Endothelial cell of umbilical vein (primary cell): ENCODE data around the gene MIB2. TPM values are rescaled to one million over a fixed set of nuclear protein-coding genes. Genes with fewer than 3 reads are reported as not detected.

Experiments used
- BruUV-seq: library from RNA; stranded (reverse); fragments of 400-500 nt; replicated peaks from 2 replicates; lab custom pipeline; 2021; lab: Mats Ljungman, UMichigan
- CTCF ChIA-PET: fragments of 300-600, 350-600 bp; sonication (Branson Sonifier 250); formaldehyde crosslinking; loops from one replicate; lab custom pipeline; 2021; ENCODE audit warnings: antibody characterized with exemption, inconsistent platforms; lab: Charles Lee
- POLR2A ChIA-PET: fragments of 300-600, 350-600 bp; sonication (Branson Sonifier 250); formaldehyde crosslinking; loops from one replicate; lab custom pipeline; 2021; ENCODE audit warnings: antibody characterized with exemption, inconsistent platforms; lab: Charles Lee
- DNase-seq: peaks from one replicate; pipeline ENCODE4 v3.0.0-alpha.2; 2011; ENCODE audit warnings: low read depth, low spot score
- FAIRE-seq: peaks from 2 replicates; lab custom pipeline; 2011; peaks lifted over from hg19 to GRCh38; lab: Jason Lieb, UNC
- H2AFZ ChIP-seq: 2 replicates; pipeline ENCODE4 v1.6.0; 2012; ENCODE audit warnings: low read depth, low read length, control low read depth, inconsistent platforms
- H3K27ac ChIP-seq: 2 replicates; pipeline ENCODE4 v1.5.1; 2011; ENCODE audit warnings: low read depth, mild to moderate bottlenecking, control low read depth, low read length, moderate library complexity; ENCODE audit not compliant: insufficient read depth
- H3K27me3 ChIP-seq, 2 experiments: 2 replicates each; pipeline versions ENCODE4 v1.6.0 to v1.6.1; 2011; ENCODE audit warnings: low read length in 2 of 2, mixed read lengths in 1 of 2; ENCODE audit not compliant: control insufficient read depth in 2 of 2, insufficient read depth in 2 of 2
- H3K36me3 ChIP-seq, 2 experiments: 2 replicates in 1 of 2; 3 replicates in 1 of 2; pipeline ENCODE4 v1.5.1; 2011; ENCODE audit warnings: low read length in 2 of 2, mild to moderate bottlenecking in 1 of 2, moderate library complexity in 1 of 2; ENCODE audit not compliant: control insufficient read depth in 2 of 2, insufficient read depth in 2 of 2; ENCODE audit errors: extremely low read depth in 1 of 2
- H3K4me1 ChIP-seq: 3 replicates; pipeline ENCODE4 v1.5.1; 2011; ENCODE audit warnings: mild to moderate bottlenecking, low read length; ENCODE audit not compliant: control insufficient read depth, insufficient read depth; ENCODE audit errors: extremely low read depth
- H3K4me2 ChIP-seq: 2 replicates; pipeline ENCODE4 v1.6.1; 2011; ENCODE audit warnings: low read length, control low read depth, mixed read lengths; ENCODE audit not compliant: insufficient read depth
- H3K4me3 ChIP-seq, 3 experiments: fragments of 200-600 bp in 1 of 3; sonication (generic), shearing (Covaris generic) in 1 of 3; replicated peaks in 1 of 3; 2 replicates each; pipeline ENCODE4 v1.5.1; 2011 to 2016; ENCODE audit warnings: control low read depth in 3 of 3, low read length in 3 of 3, mild to moderate bottlenecking in 2 of 3, inconsistent platforms in 1 of 3, low read depth in 1 of 3, moderate library complexity in 1 of 3; ENCODE audit not compliant: insufficient read depth in 1 of 3
- H3K79me2 ChIP-seq: 2 replicates; pipeline ENCODE4 v1.6.0; 2012; ENCODE audit warnings: low read length, inconsistent platforms; ENCODE audit not compliant: control insufficient read depth, insufficient read depth
- H3K9ac ChIP-seq: replicated peaks from 2 replicates; pipeline ENCODE3; 2011; ENCODE audit warnings: low read length, control low read depth; ENCODE audit not compliant: insufficient read depth; ENCODE audit errors: extremely low read depth
- H3K9me1 ChIP-seq: replicated peaks from 3 replicates; pipeline ENCODE4 v1.6.0; 2011; ENCODE audit warnings: mild to moderate bottlenecking, low read length; ENCODE audit not compliant: control insufficient read depth, insufficient read depth; ENCODE audit errors: extremely low read depth
- H3K9me3 ChIP-seq: replicated peaks from 2 replicates; pipeline ENCODE4 v1.5.1; 2012; ENCODE audit warnings: low read length, inconsistent platforms; ENCODE audit not compliant: control insufficient read depth, insufficient read depth
- H4K20me1 ChIP-seq: replicated peaks from 2 replicates; pipeline ENCODE3; 2011; ENCODE audit warnings: mild to moderate bottlenecking, low read length; ENCODE audit not compliant: control insufficient read depth, insufficient read depth; ENCODE audit errors: extremely low read depth
- CTCF ChIP-seq, 2 donors: IDR thresholded peaks; 1 replicate in 1 of 2; 2 replicates in 1 of 2; pipeline ENCODE4 v1.5.1; 2011; ENCODE audit warnings: low read length in 2 of 2, mild to moderate bottlenecking in 2 of 2, moderate library complexity in 2 of 2, control low read depth in 1 of 2, inconsistent platforms in 1 of 2, low read depth in 1 of 2; ENCODE audit not compliant: insufficient read depth in 1 of 2; ENCODE audit errors: extremely low read depth in 1 of 2
- EZH2 ChIP-seq: IDR thresholded peaks from 2 replicates; pipeline ENCODE4 v1.6.1; 2012; ENCODE audit warnings: borderline replicate concordance, low read depth, mild to moderate bottlenecking, moderate library complexity, low read length, inconsistent platforms; ENCODE audit not compliant: severe bottlenecking
- FOS ChIP-seq: IDR thresholded peaks from 2 replicates; pipeline ENCODE4 v1.6.1; 2011; ENCODE audit warnings: mild to moderate bottlenecking, low read length, moderate library complexity, borderline replicate concordance; ENCODE audit not compliant: insufficient read depth
- GATA2 ChIP-seq: IDR thresholded peaks from 2 replicates; pipeline ENCODE4 v1.7.0; 2011; ENCODE audit warnings: low read depth, mild to moderate bottlenecking, moderate library complexity, mixed read lengths, low read length; ENCODE audit not compliant: insufficient read length, insufficient read depth
- JUN ChIP-seq: IDR thresholded peaks from 2 replicates; pipeline ENCODE4 v1.6.1; 2011; ENCODE audit warnings: borderline replicate concordance, low read depth; ENCODE audit not compliant: insufficient read length, insufficient read depth
- MAX ChIP-seq: IDR thresholded peaks from 2 replicates; pipeline ENCODE4 v1.6.1; 2011; ENCODE audit not compliant: insufficient read depth, insufficient read length
- MYC ChIP-seq: IDR thresholded peaks from one replicate; pipeline ENCODE4 v1.6.1; 2011; ENCODE audit warnings: mild to moderate bottlenecking, low read depth, low read length
- POLR2A ChIP-seq: IDR thresholded peaks from 2 replicates; pipeline ENCODE4 v1.6.1; 2012; ENCODE audit warnings: low read depth, mild to moderate bottlenecking, control low read depth, low read length
- POLR2AphosphoS5 ChIP-seq: IDR thresholded peaks from 2 replicates; pipeline ENCODE4 v1.6.1; 2012; ENCODE audit warnings: low read depth, mild to moderate bottlenecking, control low read depth, low read length, moderate library complexity; ENCODE audit not compliant: insufficient read depth
- dilution Hi-C: fragments of 300-500 bp; cut with MboI; formaldehyde crosslinking; loops from one replicate; pipeline ENCODE4 v1.15.0; 2019; ENCODE audit warnings: low sequenced_read_pairs; ENCODE audit not compliant: extremely low pct_ligation_motif_present
- intact Hi-C: fragments of 100-400 bp; cut with micrococcal nuclease; formaldehyde crosslinking; loops from one replicate; pipeline ENCODE4 v1.10.0; 2022
- polyA plus RNA-seq, 4 experiments: library from polyadenylated mRNA; depleted of rRNA in 3 of 4; stranded (reverse) in 3 of 4; unstranded in 1 of 4; fragments of >200 nt; gene quantifications; 2 replicates each; pipeline versions ENCODE4 v1.2.1 to v1.2.3, GENCODE V29; 2011 to 2012; ENCODE audit warnings: missing spikeins in 1 of 4
- total RNA-seq: library from RNA; stranded (reverse); gene quantifications from 2 replicates; pipeline ENCODE4 v1.2.3, GENCODE V29; 2021

MIB2 gene
- total and polyA plus RNA-seq, 2 donors (not counting 3 experiments of a cell fraction or from before 2014, with no cell fraction given) = 25.9 to 45.0 TPM

GRCh38 chr1:1605034-1605591 is 10.2 kb upstream of the MIB2 start:
- H3K9me1 ChIP-seq = no peaks in the 10 kb centered on the region
- ChIA-PET POLR2A (no interaction called here), CTCF (no interaction called here)
- FAIRE-seq = no peak
- H3K9me3 ChIP-seq = no peaks in the 10 kb centered on the region
- no peak overlapping the region for H3K9ac ChIP-seq
- intact Hi-C loops (no loop called here), dilution Hi-C loops (no loop called here)
- H3K4me1 ChIP-seq = no peaks in the 10 kb centered on the region
- TF ChIP-seq JUN (no peak), MYC (no peak), POLR2AphosphoS5 (no peak), CTCF (IDR thresholded peaks at IDR 0.05; ENCODE audit: extremely low read depth in 1 of 2, insufficient read depth in 1 of 2, low read depth in 1 of 2, low read length in 2 of 2) (no peak), FOS (no peak), POLR2A (no peak), GATA2 (no peak), EZH2 (no peak), MAX (no peak)
- peaks cover 4 to 8% of the 10 kb centered on the region in 2 experiments for H3K27me3 ChIP-seq
- H3K4me3 ChIP-seq = no peak overlapping the region
- no peak overlapping the region for H2AFZ ChIP-seq
- H3K4me2 ChIP-seq = no peak overlapping the region
- no peaks in the 10 kb centered on the region for H4K20me1 ChIP-seq
- H3K27ac ChIP-seq = no peak overlapping the region
- no peak for DNase-seq
- no TSS peak for BruUV-seq
- no peaks in the 10 kb centered on the region for H3K79me2 ChIP-seq
- no peaks in the 10 kb centered on the region for H3K36me3 ChIP-seq
